SK-N-SH treated with all-trans-retinoic acid at 6 μM for 48 hours (cell line): ENCODE results near the gene LTN1.

Source experiments
- ATAC-seq: fragments of 200-7000 bp; cut with Tn5 transposase; 3 replicates; pipeline ENCODE4 v1.9.1; 2020; ENCODE audit warnings: mild to moderate bottlenecking, moderate library complexity
- ARNTL ChIP-seq: fragments of 450-650 bp; formaldehyde crosslinking; IDR thresholded peaks from 2 replicates; pipeline ENCODE4 v1.5.0; 2020; ENCODE audit warnings: low read depth, mild to moderate bottlenecking, moderate library complexity, borderline replicate concordance
- BACH2 ChIP-seq: fragments of 250-450 bp; sonication (Bioruptor Pico); IDR thresholded peaks from 2 replicates; pipeline ENCODE4 v1.9.0; 2021; ENCODE audit warnings: mild to moderate bottlenecking, borderline replicate concordance
- CREB5 ChIP-seq: fragments of 250-450 bp; sonication (Bioruptor Pico); IDR thresholded peaks from 2 replicates; pipeline ENCODE4 v1.5.1; 2020; ENCODE audit warnings: low read depth, mild to moderate bottlenecking, moderate library complexity
- CSDC2 ChIP-seq: fragments of 250-450 bp; sonication (Bioruptor Pico); IDR thresholded peaks from 2 replicates; pipeline ENCODE4 v1.5.0; 2020; ENCODE audit warnings: mild to moderate bottlenecking, moderate library complexity
- CSRNP3 ChIP-seq: fragments of 250-450 bp; sonication (Bioruptor Pico); IDR thresholded peaks from 2 replicates; pipeline ENCODE4 v1.5.1; 2021; ENCODE audit warnings: mild to moderate bottlenecking, moderate library complexity
- ESRRG ChIP-seq: fragments of 250-450 bp; sonication (Bioruptor Pico); IDR thresholded peaks from 2 replicates; pipeline ENCODE4 v1.6.1; 2021; ENCODE audit warnings: mild to moderate bottlenecking
- GLIS3 ChIP-seq: fragments of 250-450 bp; sonication (Bioruptor Pico); IDR thresholded peaks from 2 replicates; pipeline ENCODE4 v1.5.0; 2020; ENCODE audit warnings: mild to moderate bottlenecking, moderate library complexity
- ISL1 ChIP-seq: fragments of 250-450 bp; sonication (Bioruptor Pico); IDR thresholded peaks from 2 replicates; pipeline ENCODE4 v2.1.2; 2022; ENCODE audit warnings: mild to moderate bottlenecking, moderate library complexity
- OSR1 ChIP-seq: fragments of 250-450 bp; sonication (Bioruptor Pico); IDR thresholded peaks from 2 replicates; pipeline ENCODE4 v1.8.0; 2022; ENCODE audit warnings: moderate library complexity, mild to moderate bottlenecking, inconsistent platforms
- PATZ1 ChIP-seq: fragments of 250-450 bp; sonication (Bioruptor Pico); IDR thresholded peaks from 2 replicates; pipeline ENCODE4 v1.8.0; 2020; ENCODE audit warnings: mild to moderate bottlenecking, moderate library complexity, borderline replicate concordance
- POU6F1 ChIP-seq: fragments of 250-450 bp; sonication (Bioruptor Pico); IDR thresholded peaks from 2 replicates; pipeline ENCODE4 v1.8.0; 2021; ENCODE audit warnings: low read depth, mild to moderate bottlenecking, moderate library complexity, borderline replicate concordance
- PPARA ChIP-seq: fragments of 250-450 bp; sonication (Bioruptor Pico); IDR thresholded peaks from 2 replicates; pipeline ENCODE4 v1.5.0; 2020; ENCODE audit warnings: mild to moderate bottlenecking, borderline replicate concordance
- RARB ChIP-seq: fragments of 250-450 bp; sonication (Bioruptor Pico); IDR thresholded peaks from 2 replicates; pipeline ENCODE4 v1.8.0; 2021; ENCODE audit warnings: mild to moderate bottlenecking, moderate library complexity
- SNAI2 ChIP-seq: fragments of 250-450 bp; sonication (Bioruptor Pico); IDR thresholded peaks from 2 replicates; pipeline ENCODE4 v1.5.0; 2020; ENCODE audit warnings: mild to moderate bottlenecking, moderate library complexity
- TOX ChIP-seq: fragments of 250-450 bp; sonication (Bioruptor Pico); IDR thresholded peaks from 2 replicates; pipeline ENCODE4 v1.8.0; 2021; ENCODE audit warnings: mild to moderate bottlenecking, moderate library complexity, borderline replicate concordance
- TSHZ2 ChIP-seq: fragments of 250-450 bp; sonication (Bioruptor Pico); IDR thresholded peaks from 2 replicates; pipeline ENCODE4 v1.5.0; 2020; ENCODE audit warnings: mild to moderate bottlenecking, moderate library complexity
- ZC3H10 ChIP-seq: fragments of 250-450 bp; sonication (Bioruptor Pico); IDR thresholded peaks from 2 replicates; pipeline ENCODE4 v1.5.1; 2021; ENCODE audit warnings: mild to moderate bottlenecking, moderate library complexity
- ZFP3 ChIP-seq: fragments of 250-450 bp; sonication (Bioruptor Pico); IDR thresholded peaks from 2 replicates; pipeline ENCODE4 v1.5.0; 2020; ENCODE audit warnings: mild to moderate bottlenecking, moderate library complexity
- ZFP30 ChIP-seq: fragments of 450-650 bp; formaldehyde crosslinking; IDR thresholded peaks from 2 replicates; pipeline ENCODE4 v1.5.0; 2022; ENCODE audit warnings: mild to moderate bottlenecking, moderate library complexity
- ZNF565 ChIP-seq: fragments of 450-650 bp; formaldehyde crosslinking; conservative IDR thresholded peaks from 2 replicates; pipeline ENCODE4 v1.5.0; 2020; ENCODE audit warnings: low read depth, mild to moderate bottlenecking, moderate library complexity
- ZNF70 ChIP-seq: fragments of 450-650 bp; formaldehyde crosslinking; IDR thresholded peaks from 2 replicates; pipeline ENCODE4 v1.5.0; 2020; ENCODE audit warnings: mild to moderate bottlenecking, moderate library complexity
- ZNF8 ChIP-seq: fragments of 450-650 bp; formaldehyde crosslinking; IDR thresholded peaks from 2 replicates; pipeline ENCODE4 v1.5.0; 2020; ENCODE audit warnings: mild to moderate bottlenecking, moderate library complexity

LTN1 gene

GRCh38 chr21:29030909-29031308 is 38.2 kb upstream of the LTN1 start:
- no peak for ATAC-seq
- TF ChIP-seq BACH2 (CRISPR knock-in tag) (no peak), ARNTL (no peak), ZNF8 (CRISPR knock-in tag) (no peak), ESRRG (CRISPR knock-in tag) (no peak), CSRNP3 (CRISPR knock-in tag) (no peak), GLIS3 (CRISPR knock-in tag) (no peak), PATZ1 (no peak), CREB5 (CRISPR knock-in tag) (no peak), ZNF70 (no peak), ZC3H10 (no peak), TSHZ2 (CRISPR knock-in tag) (no peak), PPARA (no peak), TOX (CRISPR knock-in tag) (no peak), RARB (CRISPR knock-in tag) (no peak), ZNF565 (CRISPR knock-in tag) (no peak), OSR1 (no peak), POU6F1 (CRISPR knock-in tag) (no peak), CSDC2 (CRISPR knock-in tag) (no peak), SNAI2 (CRISPR knock-in tag) (no peak)

GRCh38 chr21:29029524-29029923 is 36.8 kb upstream of the LTN1 start:
- TF ChIP-seq OSR1 = no peak
- no peak for TF ChIP-seq PATZ1
- TF ChIP-seq GLIS3 (CRISPR knock-in tag) = no peak
- TF ChIP-seq TSHZ2 (CRISPR knock-in tag) = no peak
- TF ChIP-seq CSRNP3 (CRISPR knock-in tag) = no peak
- no peak for TF ChIP-seq ESRRG (CRISPR knock-in tag)
- no peak for TF ChIP-seq ZFP30 (CRISPR knock-in tag)
- no peak for TF ChIP-seq ZNF70
- no peak for TF ChIP-seq POU6F1 (CRISPR knock-in tag)
- no peak for TF ChIP-seq ZC3H10
- no peak for TF ChIP-seq ZFP3 (CRISPR knock-in tag)
- TF ChIP-seq ISL1 (CRISPR knock-in tag) = no peak
- TF ChIP-seq TOX (CRISPR knock-in tag) = no peak
- TF ChIP-seq ZNF8 (CRISPR knock-in tag) = no peak
- no peak for TF ChIP-seq CSDC2 (CRISPR knock-in tag)
- TF ChIP-seq ARNTL = no peak
- TF ChIP-seq RARB (CRISPR knock-in tag) = no peak
- no peak for TF ChIP-seq PPARA
- ATAC-seq = no peak
